Liver (tissue), 9 donors: ENCODE data around the gene TBC1D1. TPM values are rescaled to one million over a fixed set of nuclear protein-coding genes. Genes with fewer than 3 reads are reported as not detected.

ENCODE experiments used
- DNase-seq: peaks from one replicate; pipeline ENCODE4 v3.0.0-alpha.2; 2017; ENCODE audit warnings: low spot score
- H3K27ac ChIP-seq, 2 donors: one replicate each; pipeline ENCODE4 v1.7.0; 2013; ENCODE audit warnings: inconsistent platforms in 2 of 2, low read length in 2 of 2, control low read depth in 1 of 2, low read depth in 1 of 2, mild to moderate bottlenecking in 1 of 2
- H3K27me3 ChIP-seq, 4 donors: one replicate each; pipeline versions ENCODE4 v1.6.1 to v1.7.0; 2013; ENCODE audit warnings: low read length in 3 of 4, inconsistent platforms in 1 of 4, mild to moderate bottlenecking in 1 of 4, moderate library complexity in 1 of 4; ENCODE audit not compliant: control insufficient read depth in 4 of 4, insufficient read depth in 4 of 4
- H3K36me3 ChIP-seq, 4 donors: one replicate each; pipeline versions ENCODE4 v1.6.1 to v1.7.0; 2013; ENCODE audit warnings: low read length in 3 of 4, mild to moderate bottlenecking in 3 of 4, low read depth in 1 of 4, moderate library complexity in 1 of 4; ENCODE audit not compliant: control insufficient read depth in 4 of 4, insufficient read depth in 3 of 4
- H3K4me1 ChIP-seq, 4 donors: one replicate each; pipeline versions ENCODE4 v1.6.1 to v1.7.0; 2013; ENCODE audit warnings: low read length in 3 of 4, mild to moderate bottlenecking in 3 of 4, moderate library complexity in 1 of 4; ENCODE audit not compliant: control insufficient read depth in 4 of 4, insufficient read depth in 4 of 4
- H3K4me3 ChIP-seq, 3 donors: one replicate each; pipeline versions ENCODE4 v1.6.1 to v1.7.0; 2013; ENCODE audit warnings: low read length in 3 of 3, control low read depth in 1 of 3, low read depth in 1 of 3, mild to moderate bottlenecking in 1 of 3
- H3K9ac ChIP-seq, 2 donors: one replicate each; pipeline ENCODE4 v1.7.0; 2013; ENCODE audit warnings: low read length in 2 of 2, mild to moderate bottlenecking in 2 of 2, moderate library complexity in 2 of 2, control low read depth in 1 of 2, low read depth in 1 of 2
- H3K9me3 ChIP-seq, 4 donors: one replicate each; pipeline versions ENCODE4 v1.6.1 to v1.7.0; 2013; ENCODE audit warnings: low read length in 3 of 4; ENCODE audit not compliant: control insufficient read depth in 4 of 4
- ATF3 ChIP-seq: IDR thresholded peaks from 2 replicates; pipeline ENCODE4 v1.6.1; 2016; ENCODE audit warnings: antibody characterized with exemption
- CTCF ChIP-seq: fragments of 150-350 bp; IDR thresholded peaks from 2 replicates; pipeline ENCODE4 v1.5.1; 2017; ENCODE audit warnings: improper control_type of control experiment, low read depth, low read length; ENCODE audit not compliant: missing input control
- EGR1 ChIP-seq, 2 donors: IDR thresholded peaks; 2 replicates each; pipeline ENCODE4 v1.6.1; 2016 to 2018; ENCODE audit warnings: antibody characterized with exemption in 2 of 2, low read depth in 2 of 2
- FOXA1 ChIP-seq: IDR thresholded peaks from 2 replicates; pipeline ENCODE4 v1.6.1; 2016; ENCODE audit warnings: antibody characterized with exemption
- GABPA ChIP-seq, 2 donors: IDR thresholded peaks in 1 of 2; conservative IDR thresholded peaks in 1 of 2; 2 replicates each; pipeline ENCODE4 v1.6.1; 2016; ENCODE audit warnings: antibody characterized with exemption in 2 of 2, mild to moderate bottlenecking in 1 of 2, moderate library complexity in 1 of 2
- HNF4A ChIP-seq, 2 donors: conservative IDR thresholded peaks; 2 replicates each; pipeline ENCODE4 v1.6.1; 2016; ENCODE audit warnings: antibody characterized with exemption in 2 of 2, mild to moderate bottlenecking in 2 of 2
- JUND ChIP-seq, 2 donors: IDR thresholded peaks; 2 replicates each; pipeline ENCODE4 v1.6.1; 2016; ENCODE audit warnings: antibody characterized with exemption in 2 of 2
- MAX ChIP-seq: IDR thresholded peaks from 2 replicates; pipeline ENCODE4 v1.6.1; 2016; ENCODE audit warnings: antibody characterized with exemption
- NR2F2 ChIP-seq: IDR thresholded peaks from 2 replicates; pipeline ENCODE4 v1.6.1; 2016; ENCODE audit warnings: antibody characterized with exemption
- RAD21 ChIP-seq, 2 donors: IDR thresholded peaks; 2 replicates each; pipeline ENCODE4 v1.6.1; 2016; ENCODE audit warnings: antibody characterized with exemption in 2 of 2, mild to moderate bottlenecking in 2 of 2
- REST ChIP-seq: IDR thresholded peaks from 2 replicates; pipeline ENCODE4 v1.6.1; 2016; ENCODE audit warnings: antibody characterized with exemption, mild to moderate bottlenecking
- RXRA ChIP-seq, 2 donors: IDR thresholded peaks; 2 replicates each; pipeline ENCODE4 v1.6.1; 2017 to 2018; ENCODE audit warnings: antibody characterized with exemption in 2 of 2, mild to moderate bottlenecking in 1 of 2
- SP1 ChIP-seq: IDR thresholded peaks from 2 replicates; pipeline ENCODE4 v1.6.1; 2018; ENCODE audit warnings: antibody characterized with exemption, mild to moderate bottlenecking
- TAF1 ChIP-seq: conservative IDR thresholded peaks from 2 replicates; pipeline ENCODE4 v1.6.1; 2016; ENCODE audit warnings: antibody characterized with exemption, mild to moderate bottlenecking
- ZBTB33 ChIP-seq: IDR thresholded peaks from 2 replicates; pipeline ENCODE4 v1.6.1; 2016; ENCODE audit warnings: antibody characterized with exemption
- WGBS: extraction: QIAGEN DNeasy Blood & Tissue Kit; methylation state at CpG from one replicate; pipeline ENCODE4 v1.1.7; 2013; 5-methylcytosine and 5-hydroxymethylcytosine counted together
- polyA plus RNA-seq, 2 donors: library from polyadenylated mRNA; stranded (reverse) in 1 of 2; unstranded in 1 of 2; fragments of 200-250 nt in 1 of 2; fragments of >200 nt in 1 of 2; fragmentation: Nextera tagmentation in 1 of 2; extraction: Ambion mirVana in 1 of 2; gene quantifications; one replicate each; pipeline versions ENCODE4 v1.2.1 to v1.2.3, GENCODE V29; 2013 to 2015
- total RNA-seq, 2 donors: library from RNA; depleted of rRNA; stranded (reverse); fragments of >200 nt; gene quantifications; one replicate each; pipeline ENCODE4 v1.2.3, GENCODE V29; 2014
- donor health status: healthy.
- donor health status: healthy.
- donor health status: healthy.
- donor health status: healthy.
- donor health status: healthy.

The TBC1D1 gene
- total and polyA plus RNA-seq, 4 donors, result 15.6 to 41.4 (median 20.9) TPM

GRCh38 chr4:38034986-38035882 lies 144.3 kb downstream of the TBC1D1 start:
- DNase-seq, result no peak
- Histone ChIP-seq H3K27me3 (no peaks in the 10 kb centered on the region), H3K9ac (no peak overlapping the region), H3K36me3 (peaks cover 0 to 20% (median 8%) of the 10 kb centered on the region in 4 donors), H3K4me1 (no peaks in the 10 kb centered on the region), H3K9me3 (no peaks in the 10 kb centered on the region), H3K4me3 (no peak overlapping the region), H3K27ac (no peak overlapping the region)
- TF ChIP-seq CTCF, result peak; percentile 68
- peak; percentile 86 to 87 for TF ChIP-seq RAD21 (IDR thresholded peaks at IDR 0.05)
- TF ChIP-seq TAF1, result no peak
- TF ChIP-seq MAX, result no peak
- TF ChIP-seq JUND (IDR thresholded peaks at IDR 0.05), result no peak
- TF ChIP-seq RXRA (IDR thresholded peaks at IDR 0.05), result no peak
- WGBS, result 61% methylated on average over 11 of the region's 11 CpGs

- DNase-seq, result no peak
- no peak for TF ChIP-seq RXRA (IDR thresholded peaks at IDR 0.05)
- no peak for TF ChIP-seq FOXA1
- no peak for TF ChIP-seq TAF1
- no peak for TF ChIP-seq MAX
- no peak for TF ChIP-seq NR2F2
- TF ChIP-seq ZBTB33, result no peak
- no peak for TF ChIP-seq EGR1 (IDR thresholded peaks at IDR 0.05; ENCODE audit: low read depth in 2 of 2)
- no peak for TF ChIP-seq HNF4A (conservative IDR thresholded peaks at IDR 0.05)
- TF ChIP-seq ATF3, result no peak
- TF ChIP-seq REST, result no peak
- TF ChIP-seq RAD21 (IDR thresholded peaks at IDR 0.05), result no peak
- TF ChIP-seq SP1, result no peak
- TF ChIP-seq GABPA (IDR thresholded peaks at IDR 0.05 in 1 of 2, conservative IDR thresholded peaks at IDR 0.05 in 1 of 2), result no peak
- H3K9me3 ChIP-seq, result no peaks in the 10 kb centered on the region
- no peak overlapping the region for H3K9ac ChIP-seq
- H3K4me1 ChIP-seq, result no peaks in the 10 kb centered on the region
- WGBS, result 96% methylated on average over 4 of the region's 4 CpGs
- H3K4me3 ChIP-seq, result no peak overlapping the region
- H3K27me3 ChIP-seq, result no peaks in the 10 kb centered on the region
- peaks cover 0 to 18% (median 9%) of the 10 kb centered on the region in 4 donors for H3K36me3 ChIP-seq
- no peak overlapping the region for H3K27ac ChIP-seq
These were observed 145.7 kb downstream of the TBC1D1 start for GRCh38 chr4:38036548-38036947.
